ENCODE data around the gene ZBTB46. TPM values are rescaled to one million over a fixed set of nuclear protein-coding genes. Genes with fewer than 3 reads are reported as not detected.

The ZBTB46 gene
- total and polyA plus RNA-seq, 10 donors, result 3.6 to 76.5 (median 32.1) TPM

GRCh38 chr20:63699466-63700198, 131.4 kb downstream of the ZBTB46 start:
- Histone ChIP-seq H3K4me3 (no peak overlapping the region), H3K9me3 (no peaks in the 10 kb centered on the region), H3K27ac (peak overlapping the region; percentile 27 to 77 (median 70)), H3K27me3 (replicated peaks in 1 of 7) (peaks cover 0 to 7% (median 0%) of the 10 kb centered on the region in 7 donors), H3K4me1 (peaks cover 30 to 85% (median 61%) of the 10 kb centered on the region in 6 donors), H3K36me3 (peaks cover 0 to 83% (median 22%) of the 10 kb centered on the region in 6 donors)
- WGBS, 5 donors, result 80 to 87% (median 82%) methylated on average over 14 to 24 of the region's 24 CpGs
- DNase-seq, result peak; percentile 70
- TF ChIP-seq CTCF (IDR thresholded peaks at IDR 0.05 in 8 of 11, conservative IDR thresholded peaks at IDR 0.05 in 3 of 11) (no peak), POLR2AphosphoS5 (IDR thresholded peaks at IDR 0.05) (peak in 2 of 3 donors; percentile 17 to 41)
- intact Hi-C loops (cut with DNase I; ENCODE audit: low total_unique reads), result loop anchor here (10.0 kb wide), 1 partner anchor 165 kb away; the partner anchor contains the start of genes ABHD16B and TPD52L2

- intact Hi-C loops (cut with DNase I; ENCODE audit: low total_unique reads), result no loop called here
- DNase-seq, result peak; percentile 76
- Histone ChIP-seq H3K4me1 (peaks cover 30 to 80% (median 58%) of the 10 kb centered on the region in 6 donors), H3K4me3 (peak overlapping the region in 6 of 8 donors; percentile 27 to 63 (median 40)), H3K27ac (peak overlapping the region; percentile 29 to 77 (median 70)), H3K27me3 (replicated peaks in 1 of 7) (peaks cover 0 to 7% (median 0%) of the 10 kb centered on the region in 7 donors), H3K36me3 (peaks cover 0 to 83% (median 19%) of the 10 kb centered on the region in 6 donors), H3K9me3 (no peaks in the 10 kb centered on the region)
- TF ChIP-seq POLR2A (IDR thresholded peaks at IDR 0.05), result no peak
- peak in 2 of 3 donors; percentile 20 to 77 for TF ChIP-seq POLR2AphosphoS5 (IDR thresholded peaks at IDR 0.05)
- no peak for TF ChIP-seq CTCF (IDR thresholded peaks at IDR 0.05 in 8 of 11, conservative IDR thresholded peaks at IDR 0.05 in 3 of 11)
- 43 to 68% (median 52%) methylated on average over 12 to 19 of the region's 19 CpGs for WGBS, 5 donors
Measured at GRCh38 chr20:63698739-63699465, 132.2 kb downstream of the ZBTB46 start.

- Histone ChIP-seq H3K4me1 (peaks cover 30 to 72% (median 56%) of the 10 kb centered on the region in 6 donors), H3K27ac (peak overlapping the region in 7 of 8 donors; percentile 40 to 77 (median 71)), H3K4me3 (peak overlapping the region in 7 of 8 donors; percentile 27 to 63 (median 42)), H3K9me3 (no peaks in the 10 kb centered on the region), H3K27me3 (replicated peaks in 1 of 7) (peaks cover 0 to 7% (median 0%) of the 10 kb centered on the region in 7 donors), H3K36me3 (peaks cover 0 to 79% (median 19%) of the 10 kb centered on the region in 6 donors)
- 64 to 80% (median 73%) methylated on average over 21 to 40 of the region's 40 CpGs for WGBS, 5 donors
- TF ChIP-seq POLR2AphosphoS5 (IDR thresholded peaks at IDR 0.05), result peak in 2 of 3 donors; percentile 47 to 64
- TF ChIP-seq POLR2A (IDR thresholded peaks at IDR 0.05), result no peak
- peak; percentile 73 for DNase-seq
- intact Hi-C loops (cut with DNase I; ENCODE audit: low total_unique reads), result no loop called here
Measured at GRCh38 chr20:63697868-63698545, 133.1 kb downstream of the ZBTB46 start.

- peaks cover 0 to 75% (median 19%) of the 10 kb centered on the region in 6 donors for H3K36me3 ChIP-seq
- DNase-seq, result peak; percentile 77
- peaks cover 0 to 7% (median 0%) of the 10 kb centered on the region in 7 donors for H3K27me3 ChIP-seq (replicated peaks in 1 of 7)
- peaks cover 31 to 78% (median 57%) of the 10 kb centered on the region in 6 donors for H3K4me1 ChIP-seq
- no peaks in the 10 kb centered on the region for H3K9me3 ChIP-seq
- peak overlapping the region in 7 of 8 donors; percentile 27 to 63 (median 42) for H3K4me3 ChIP-seq
- peak overlapping the region in 5 of 8 donors; percentile 70 to 77 (median 72) for H3K27ac ChIP-seq
- 55 to 68% (median 58%) methylated on average over 6 to 7 of the region's 7 CpGs for WGBS, 5 donors
- intact Hi-C loops (cut with DNase I; ENCODE audit: low total_unique reads), result no loop called here
- no peak for TF ChIP-seq POLR2A (IDR thresholded peaks at IDR 0.05)
- TF ChIP-seq CTCF (IDR thresholded peaks at IDR 0.05 in 8 of 11, conservative IDR thresholded peaks at IDR 0.05 in 3 of 11), result no peak
- peak in 1 of 3 donors; percentile 8 for TF ChIP-seq POLR2AphosphoS5 (IDR thresholded peaks at IDR 0.05)
Measured at GRCh38 chr20:63697357-63697867, 133.7 kb downstream of the ZBTB46 start.

Measured in spleen (tissue), 11 donors.